ENCODE results near the gene FAM171A1.
"Not testable (repeated sequence)": the region's sequence is repeated elsewhere in the genome, so short reads cannot be mapped to it uniquely, and the experiment has no call there.

FAM171A1 gene

DNA sequence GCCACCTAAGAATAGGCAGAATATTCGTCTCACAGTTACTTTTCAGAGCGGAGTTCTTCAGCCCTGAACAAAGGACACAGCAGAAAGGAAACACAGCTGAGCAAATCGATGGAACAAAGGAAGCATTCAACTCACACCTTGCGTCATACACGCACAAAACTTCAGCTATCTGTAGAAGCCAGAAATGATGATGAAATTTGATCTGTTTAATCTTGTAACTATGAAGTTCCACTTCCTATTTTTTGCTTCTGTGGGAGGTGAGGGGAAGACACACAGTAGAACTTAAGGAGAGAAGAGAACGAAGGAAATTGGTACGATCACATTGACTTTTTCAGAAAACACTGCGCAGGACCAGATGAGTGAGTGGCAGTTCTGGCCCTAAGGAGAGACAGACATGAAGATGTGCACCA is 26.2 kb downstream of the FAM171A1 start:
- TF ChIP-seq, protein P1, sequence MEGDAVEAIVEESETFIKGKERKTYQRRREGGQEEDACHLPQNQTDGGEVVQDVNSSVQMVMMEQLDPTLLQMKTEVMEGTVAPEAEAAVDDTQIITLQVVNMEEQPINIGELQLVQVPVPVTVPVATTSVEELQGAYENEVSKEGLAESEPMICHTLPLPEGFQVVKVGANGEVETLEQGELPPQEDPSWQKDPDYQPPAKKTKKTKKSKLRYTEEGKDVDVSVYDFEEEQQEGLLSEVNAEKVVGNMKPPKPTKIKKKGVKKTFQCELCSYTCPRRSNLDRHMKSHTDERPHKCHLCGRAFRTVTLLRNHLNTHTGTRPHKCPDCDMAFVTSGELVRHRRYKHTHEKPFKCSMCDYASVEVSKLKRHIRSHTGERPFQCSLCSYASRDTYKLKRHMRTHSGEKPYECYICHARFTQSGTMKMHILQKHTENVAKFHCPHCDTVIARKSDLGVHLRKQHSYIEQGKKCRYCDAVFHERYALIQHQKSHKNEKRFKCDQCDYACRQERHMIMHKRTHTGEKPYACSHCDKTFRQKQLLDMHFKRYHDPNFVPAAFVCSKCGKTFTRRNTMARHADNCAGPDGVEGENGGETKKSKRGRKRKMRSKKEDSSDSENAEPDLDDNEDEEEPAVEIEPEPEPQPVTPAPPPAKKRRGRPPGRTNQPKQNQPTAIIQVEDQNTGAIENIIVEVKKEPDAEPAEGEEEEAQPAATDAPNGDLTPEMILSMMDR (IDR thresholded peaks at IDR 0.05; ENCODE audit: low read depth, low read length, missing control alignments) = no peak
- H3K4me3 ChIP-seq (ENCODE audit: low read depth, low read length) = no peak overlapping the region
- no peak for DNase-seq (ENCODE audit: low read depth)

DNA sequence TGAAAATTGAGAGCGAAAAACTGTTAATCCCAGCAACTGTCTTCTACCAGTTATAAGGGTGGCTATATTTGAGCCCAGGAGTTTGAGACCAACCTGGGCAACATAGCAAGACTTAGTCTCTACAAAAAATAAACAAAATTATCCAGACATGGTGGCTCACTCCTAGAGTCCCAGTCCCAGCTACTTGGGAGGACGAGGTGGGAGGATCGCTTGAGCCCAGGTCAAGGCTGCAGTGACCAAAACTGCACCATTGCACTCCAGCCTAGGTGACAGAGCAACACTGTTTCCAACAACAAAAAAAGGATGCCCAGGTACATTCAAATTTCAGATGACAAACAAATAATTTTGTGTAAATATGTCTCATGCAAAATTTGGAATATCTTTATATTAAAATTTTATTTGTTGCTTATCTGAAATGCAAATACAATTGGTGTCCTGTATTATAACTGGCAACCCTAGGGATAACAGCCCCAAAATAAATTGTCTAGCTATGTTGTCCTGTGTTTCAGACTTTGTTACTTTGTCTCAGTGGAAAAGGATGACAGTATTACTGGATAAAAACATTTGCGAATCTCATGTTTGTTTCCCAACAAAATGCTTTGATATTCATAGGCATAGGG is 26.7 kb downstream of the FAM171A1 start:
- DNase-seq (ENCODE audit: low read depth) = no peak
- TF ChIP-seq, protein P1 (IDR thresholded peaks at IDR 0.05; ENCODE audit: low read depth, low read length, missing control alignments) = no peak
- no peak overlapping the region for H3K4me3 ChIP-seq (ENCODE audit: low read depth, low read length)

DNA sequence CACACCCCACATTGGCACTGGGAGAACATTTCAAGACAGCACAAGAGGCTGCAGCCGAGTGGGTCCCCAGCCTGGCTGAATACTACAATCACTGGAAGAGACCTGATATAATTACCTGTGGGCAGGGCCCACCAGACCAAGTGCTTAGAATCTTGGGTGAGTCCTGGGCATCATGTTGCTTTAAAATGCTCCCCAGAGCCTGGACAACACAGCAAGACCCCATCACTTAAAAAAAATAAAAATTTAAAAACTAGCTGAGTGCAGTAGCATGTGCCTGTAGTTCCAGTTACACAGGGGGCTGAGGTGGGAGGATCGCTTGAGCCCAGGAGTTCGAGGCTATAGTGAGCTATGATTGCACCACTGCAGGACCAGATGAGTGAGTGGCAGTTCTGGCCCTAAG is 28.1 kb downstream of the FAM171A1 start:
- no peak overlapping the region for H3K4me3 ChIP-seq (ENCODE audit: low read depth, low read length)
- no peak for DNase-seq (ENCODE audit: low read depth)
- TF ChIP-seq, protein P1 (IDR thresholded peaks at IDR 0.05; ENCODE audit: low read depth, low read length, missing control alignments) = no peak

DNA sequence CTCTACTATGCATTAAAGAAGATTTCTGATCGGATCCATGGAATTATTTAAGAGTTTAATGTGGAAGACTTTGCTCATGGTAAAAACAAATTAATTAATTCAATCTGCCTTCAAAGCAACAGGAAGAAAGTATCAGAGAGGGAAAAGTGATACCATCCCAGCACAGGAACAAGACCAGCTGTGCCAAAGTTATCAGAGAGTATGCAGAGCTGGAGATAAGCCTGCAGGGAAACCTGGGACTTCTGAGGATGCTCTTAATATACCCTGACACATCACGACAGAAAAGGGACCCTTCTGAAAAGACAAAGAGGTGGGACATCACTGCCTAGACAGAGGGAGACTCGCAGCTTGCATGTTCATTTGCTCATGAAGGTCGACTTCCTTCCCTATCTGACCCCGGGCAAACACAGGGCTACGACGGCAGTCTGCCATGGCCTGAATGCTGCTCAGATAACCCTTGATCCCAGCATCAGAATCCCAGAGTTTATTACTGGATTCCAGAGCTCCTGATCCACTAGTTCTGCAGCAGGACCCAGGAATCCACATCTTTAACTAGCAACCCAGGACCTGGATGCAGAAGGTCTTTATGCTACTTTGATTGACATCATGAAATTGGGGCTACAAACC is 29.5 kb downstream of the FAM171A1 start:
- TF ChIP-seq, protein P1 (IDR thresholded peaks at IDR 0.05; ENCODE audit: low read depth, low read length, missing control alignments) = no peak
- no peak overlapping the region for H3K4me3 ChIP-seq (ENCODE audit: low read depth, low read length)
- DNase-seq (ENCODE audit: low read depth) = no peak

DNA sequence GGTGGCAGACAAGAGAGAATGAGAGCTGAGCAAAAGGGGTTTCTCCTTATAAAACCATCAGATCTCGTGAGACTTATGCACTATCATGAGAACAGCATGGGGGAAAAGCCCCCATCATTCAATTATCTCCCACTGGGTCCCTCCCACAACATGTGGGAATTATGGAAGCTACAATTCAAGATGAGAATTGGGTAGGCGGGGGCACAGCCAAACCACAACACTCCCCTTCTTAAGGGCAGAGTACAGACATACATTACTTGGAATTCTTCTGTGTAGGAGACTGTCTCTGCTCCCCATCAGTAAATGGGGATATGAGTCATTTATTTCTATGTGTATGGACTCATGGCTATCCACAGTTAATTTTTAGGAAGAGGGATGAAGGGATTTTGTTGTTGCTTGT is 31.2 kb downstream of the FAM171A1 start:
- no peak overlapping the region for H3K4me3 ChIP-seq (ENCODE audit: low read depth, low read length)
- TF ChIP-seq, protein P1 (IDR thresholded peaks at IDR 0.05; ENCODE audit: low read depth, low read length, missing control alignments) = no peak
- DNase-seq (ENCODE audit: low read depth) = no peak

DNA sequence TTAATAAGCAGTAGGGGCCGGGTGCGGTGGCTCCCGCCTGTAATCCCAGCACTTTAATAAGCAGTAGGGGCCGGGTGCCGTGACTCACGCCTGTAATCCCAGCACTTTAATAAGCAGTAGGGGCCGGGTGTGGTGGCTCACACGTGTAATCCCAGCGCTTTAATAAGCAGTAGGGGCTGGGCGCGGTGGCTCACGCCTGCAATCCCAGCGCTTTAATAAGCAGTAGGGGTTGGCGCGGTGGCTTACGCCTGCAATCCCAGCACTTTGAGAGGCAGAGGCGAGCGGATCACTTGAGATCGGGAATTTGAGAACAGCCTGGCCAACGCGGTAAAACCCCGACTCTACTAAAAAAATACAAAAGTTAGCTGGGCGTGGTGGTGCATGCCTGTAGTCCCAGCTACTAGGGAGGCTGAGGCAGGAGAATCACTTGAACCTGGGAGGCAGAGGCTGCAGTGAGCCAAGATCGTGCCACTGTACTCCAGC is 33.6 kb downstream of the FAM171A1 start:
- not testable (repeated sequence) for DNase-seq (ENCODE audit: low read depth); H3K4me3 ChIP-seq (ENCODE audit: low read depth, low read length)

DNA sequence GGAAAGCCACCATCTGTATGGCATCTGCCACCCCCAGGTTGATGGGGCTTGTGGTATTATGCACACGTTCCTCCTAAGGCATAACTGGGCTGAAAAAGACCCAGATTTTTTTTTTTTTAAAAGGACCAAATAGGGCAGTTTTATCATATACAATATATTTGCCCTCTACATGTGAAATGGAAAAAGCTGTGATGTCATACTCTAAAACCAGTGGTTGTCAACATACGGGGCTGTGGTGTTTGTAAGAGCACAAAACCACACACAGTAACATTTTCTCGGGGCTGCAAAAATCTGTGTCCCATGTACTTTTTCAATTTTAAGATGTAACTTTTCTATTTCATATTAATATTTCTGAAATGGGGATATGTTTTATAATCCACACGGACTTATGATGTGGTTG is 34.9 kb downstream of the FAM171A1 start:
- TF ChIP-seq, protein P1 (IDR thresholded peaks at IDR 0.05; ENCODE audit: low read depth, low read length, missing control alignments) = no peak
- DNase-seq (ENCODE audit: low read depth) = no peak
- no peak overlapping the region for H3K4me3 ChIP-seq (ENCODE audit: low read depth, low read length)
